ENCODE results near the gene ZRANB1. TPM values are rescaled to one million over a fixed set of nuclear protein-coding genes. Genes with fewer than 3 reads are reported as not detected.

The ZRANB1 gene
- polyA plus RNA-seq, 1 of the 3 experiments (the other 2 are of a cell fraction) = 6.2 TPM

- Histone ChIP-seq H3F3A (replicated peaks; ENCODE audit: insufficient read depth) (peaks cover 3% of the 10 kb centered on the region), H3K27me3 (ENCODE audit: insufficient read depth) (no peaks in the 10 kb centered on the region), H3K4me1 (ENCODE audit: control insufficient read depth in 1 of 2, insufficient read depth in 2 of 2, low read depth in 1 of 2, low read length in 1 of 2) (no peaks in the 10 kb centered on the region; a peak in 1 of 4 replicates), H3K9ac (no peak overlapping the region), H4K20me1 (ENCODE audit: insufficient read depth) (peaks cover 91% of the 10 kb centered on the region), H3K9me2 (no peaks in the 10 kb centered on the region), H2AFZ (ENCODE audit: low read depth) (no peak overlapping the region), H3K9me3 (no peaks in the 10 kb centered on the region), H3K27ac (ENCODE audit: low read depth in 2 of 2, low read length in 1 of 2) (no peak overlapping the region), H3K4me2 (no peak overlapping the region), H3K4me3 (ENCODE audit: low read depth in 2 of 2, low read length in 1 of 2) (no peak overlapping the region), H3K36me3 (replicated peaks in 1 of 2; ENCODE audit: control insufficient read depth in 1 of 2, insufficient read depth in 2 of 2, low read length in 1 of 2) (peaks cover 0 to 12% of the 10 kb centered on the region in 2 experiments), H3K79me2 (ENCODE audit: insufficient read depth) (peaks cover 100% of the 10 kb centered on the region)
- 98% methylated on average over 5 of the region's 5 CpGs for WGBS (ENCODE audit: low lambda C conversion rate)
- TF ChIP-seq ELF1 (IDR thresholded peaks at IDR 0.05) (no peak), PBX3 (IDR thresholded peaks at IDR 0.05) (no peak), TCF12 (IDR thresholded peaks at IDR 0.05) (no peak), POLR2AphosphoS5 (IDR thresholded peaks at IDR 0.05; ENCODE audit: low read depth, low read length) (no peak), CTCF (IDR thresholded peaks at IDR 0.05) (no peak), FOXM1 (IDR thresholded peaks at IDR 0.05; ENCODE audit: low read depth) (no peak), JUND (IDR thresholded peaks at IDR 0.05) (no peak), TAF1 (IDR thresholded peaks at IDR 0.05; ENCODE audit: borderline replicate concordance, low read depth, low read length) (no peak), EZH2phosphoT487 (IDR thresholded peaks at IDR 0.05; ENCODE audit: borderline replicate concordance, low read depth) (no peak), GABPA (IDR thresholded peaks at IDR 0.05; ENCODE audit: low read depth) (no peak), EP300 (IDR thresholded peaks at IDR 0.05; ENCODE audit: borderline replicate concordance in 1 of 2, low read depth in 1 of 2, low read length in 1 of 2) (no peak), RCOR1 (IDR thresholded peaks at IDR 0.05; ENCODE audit: low read length) (no peak), YY1 (IDR thresholded peaks at IDR 0.05; ENCODE audit: low read depth) (no peak), SIN3A (IDR thresholded peaks at IDR 0.05; ENCODE audit: borderline replicate concordance, low read depth, low read length) (no peak), NFIC (IDR thresholded peaks at IDR 0.05; ENCODE audit: borderline replicate concordance) (no peak), TEAD4 (IDR thresholded peaks at IDR 0.05; ENCODE audit: borderline replicate concordance, insufficient read depth) (no peak), MXI1 (IDR thresholded peaks at IDR 0.05; ENCODE audit: low read depth, low read length) (no peak), FOSL2 (IDR thresholded peaks at IDR 0.05; ENCODE audit: borderline replicate concordance, low read depth) (no peak)
- CTCF ChIA-PET = interaction anchor here (0.6 kb wide), 1 partner anchor 294 kb away, joined by 3 read pairs; no protein-coding TSS in a partner anchor
- DNase-seq = no peak
- POLR2A ChIA-PET = no interaction called here
Observed at GRCh38 chr10:124923684-124924083, 18.2 kb upstream of the ZRANB1 start.

DNA sequence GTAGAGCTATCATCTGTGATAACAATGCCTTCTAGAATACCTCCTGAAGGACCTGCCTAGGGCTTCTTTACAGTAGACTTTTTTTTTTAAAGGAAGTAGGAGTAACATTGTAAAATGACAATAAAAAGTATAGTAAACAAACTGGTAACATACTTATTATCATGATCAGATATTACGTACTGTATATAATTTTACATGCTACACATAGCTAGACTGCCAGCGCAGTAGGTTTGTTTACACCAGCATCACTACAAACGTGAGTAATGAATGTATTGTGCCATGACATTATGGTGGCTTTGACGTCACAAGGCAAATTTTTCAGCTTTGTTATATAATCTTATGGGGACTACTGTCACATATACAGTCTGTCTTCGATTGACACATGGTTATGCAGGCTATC, 15.4 kb upstream of the ZRANB1 start:
- H3K9ac ChIP-seq = no peak overlapping the region
- ChIA-PET POLR2A (no interaction called here), CTCF (interaction anchor here (0.6 to 1.1 kb wide), 2 partner anchors 18 to 394 kb away, joined by 3 read pairs; no protein-coding TSS in a partner anchor)
- no peak for DNase-seq
- no peaks in the 10 kb centered on the region for H3K9me2 ChIP-seq
- no peak overlapping the region for H2AFZ ChIP-seq (ENCODE audit: low read depth)
- no peaks in the 10 kb centered on the region for H3K27me3 ChIP-seq (ENCODE audit: insufficient read depth)
- no peaks in the 10 kb centered on the region for H3K4me1 ChIP-seq (ENCODE audit: control insufficient read depth in 1 of 2, insufficient read depth in 2 of 2, low read depth in 1 of 2, low read length in 1 of 2)
- H3K4me3 ChIP-seq (ENCODE audit: low read depth in 2 of 2, low read length in 1 of 2) = no peak overlapping the region
- H3K27ac ChIP-seq (ENCODE audit: low read depth in 2 of 2, low read length in 1 of 2) = no peak overlapping the region
- H3K4me2 ChIP-seq = no peak overlapping the region
- H3K9me3 ChIP-seq = no peaks in the 10 kb centered on the region
- 93% methylated on average over 5 of the region's 5 CpGs for WGBS (ENCODE audit: low lambda C conversion rate)
- peaks cover 88% of the 10 kb centered on the region for H4K20me1 ChIP-seq (ENCODE audit: insufficient read depth)
- H3K36me3 ChIP-seq (replicated peaks in 1 of 2; ENCODE audit: control insufficient read depth in 1 of 2, insufficient read depth in 2 of 2, low read length in 1 of 2) = peaks cover 0 to 22% of the 10 kb centered on the region in 2 experiments
- peaks cover 100% of the 10 kb centered on the region for H3K79me2 ChIP-seq (ENCODE audit: insufficient read depth)
- H3F3A ChIP-seq (replicated peaks; ENCODE audit: insufficient read depth) = no peaks in the 10 kb centered on the region
- TF ChIP-seq, protein P1, sequence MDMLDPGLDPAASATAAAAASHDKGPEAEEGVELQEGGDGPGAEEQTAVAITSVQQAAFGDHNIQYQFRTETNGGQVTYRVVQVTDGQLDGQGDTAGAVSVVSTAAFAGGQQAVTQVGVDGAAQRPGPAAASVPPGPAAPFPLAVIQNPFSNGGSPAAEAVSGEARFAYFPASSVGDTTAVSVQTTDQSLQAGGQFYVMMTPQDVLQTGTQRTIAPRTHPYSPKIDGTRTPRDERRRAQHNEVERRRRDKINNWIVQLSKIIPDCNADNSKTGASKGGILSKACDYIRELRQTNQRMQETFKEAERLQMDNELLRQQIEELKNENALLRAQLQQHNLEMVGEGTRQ (IDR thresholded peaks at IDR 0.05; ENCODE audit: borderline replicate concordance, low read depth, low read length) = no peak
- TF ChIP-seq NRF1 (IDR thresholded peaks at IDR 0.05; ENCODE audit: low read depth, low read length) (no peak), MAX (IDR thresholded peaks at IDR 0.05; ENCODE audit: low read depth) (no peak), SMC3 (IDR thresholded peaks at IDR 0.05; ENCODE audit: low read depth, low read length) (no peak), POLR2AphosphoS5 (IDR thresholded peaks at IDR 0.05; ENCODE audit: low read depth, low read length) (no peak), EP300 (IDR thresholded peaks at IDR 0.05; ENCODE audit: borderline replicate concordance in 1 of 2, low read depth in 1 of 2, low read length in 1 of 2) (no peak)
- TF ChIP-seq, protein P2, sequence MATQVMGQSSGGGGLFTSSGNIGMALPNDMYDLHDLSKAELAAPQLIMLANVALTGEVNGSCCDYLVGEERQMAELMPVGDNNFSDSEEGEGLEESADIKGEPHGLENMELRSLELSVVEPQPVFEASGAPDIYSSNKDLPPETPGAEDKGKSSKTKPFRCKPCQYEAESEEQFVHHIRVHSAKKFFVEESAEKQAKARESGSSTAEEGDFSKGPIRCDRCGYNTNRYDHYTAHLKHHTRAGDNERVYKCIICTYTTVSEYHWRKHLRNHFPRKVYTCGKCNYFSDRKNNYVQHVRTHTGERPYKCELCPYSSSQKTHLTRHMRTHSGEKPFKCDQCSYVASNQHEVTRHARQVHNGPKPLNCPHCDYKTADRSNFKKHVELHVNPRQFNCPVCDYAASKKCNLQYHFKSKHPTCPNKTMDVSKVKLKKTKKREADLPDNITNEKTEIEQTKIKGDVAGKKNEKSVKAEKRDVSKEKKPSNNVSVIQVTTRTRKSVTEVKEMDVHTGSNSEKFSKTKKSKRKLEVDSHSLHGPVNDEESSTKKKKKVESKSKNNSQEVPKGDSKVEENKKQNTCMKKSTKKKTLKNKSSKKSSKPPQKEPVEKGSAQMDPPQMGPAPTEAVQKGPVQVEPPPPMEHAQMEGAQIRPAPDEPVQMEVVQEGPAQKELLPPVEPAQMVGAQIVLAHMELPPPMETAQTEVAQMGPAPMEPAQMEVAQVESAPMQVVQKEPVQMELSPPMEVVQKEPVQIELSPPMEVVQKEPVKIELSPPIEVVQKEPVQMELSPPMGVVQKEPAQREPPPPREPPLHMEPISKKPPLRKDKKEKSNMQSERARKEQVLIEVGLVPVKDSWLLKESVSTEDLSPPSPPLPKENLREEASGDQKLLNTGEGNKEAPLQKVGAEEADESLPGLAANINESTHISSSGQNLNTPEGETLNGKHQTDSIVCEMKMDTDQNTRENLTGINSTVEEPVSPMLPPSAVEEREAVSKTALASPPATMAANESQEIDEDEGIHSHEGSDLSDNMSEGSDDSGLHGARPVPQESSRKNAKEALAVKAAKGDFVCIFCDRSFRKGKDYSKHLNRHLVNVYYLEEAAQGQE (IDR thresholded peaks at IDR 0.05; ENCODE audit: low read depth, low read length) = no peak

Data from SK-N-SH (cell line).